Tibial nerve (tissue), 4 donors: ENCODE data around the gene TDRD9. TPM values are rescaled to one million over a fixed set of nuclear protein-coding genes. Genes with fewer than 3 reads are reported as not detected.
"Not testable (repeated sequence)": the region's sequence is repeated elsewhere in the genome, so short reads cannot be mapped to it uniquely, and the experiment has no call there.

Experiments
- DNase-seq, 2 donors: peaks; one replicate each; pipeline ENCODE4 v3.0.0-alpha.2; 2019; ENCODE audit warnings: low spot score in 2 of 2
- H3K27ac ChIP-seq, 4 donors: fragments of 200-600 bp; sonication (generic) in 3 of 4; one replicate each; pipeline ENCODE4 v1.5.1; 2017 to 2019; ENCODE audit warnings: mild to moderate bottlenecking in 1 of 4
- H3K27me3 ChIP-seq, 2 donors: fragments of 200-600 bp; sonication (generic) in 1 of 2; one replicate each; pipeline versions ENCODE4 v1.5.1 to v1.6.0; 2017 to 2019
- H3K36me3 ChIP-seq, 3 donors: fragments of 200-600 bp; sonication (generic); one replicate each; pipeline ENCODE4 v1.5.1; 2018 to 2019
- H3K4me1 ChIP-seq, 4 donors: fragments of 200-600 bp; sonication (generic) in 3 of 4; one replicate each; pipeline ENCODE4 v1.5.1; 2017 to 2019
- H3K4me3 ChIP-seq, 4 donors: fragments of 200-600 bp; sonication (generic) in 3 of 4; one replicate each; pipeline ENCODE4 v1.5.1; 2017 to 2019; ENCODE audit warnings: mild to moderate bottlenecking in 1 of 4, moderate library complexity in 1 of 4
- H3K9me3 ChIP-seq, 4 donors: fragments of 200-600 bp; sonication (generic) in 3 of 4; one replicate each; pipeline ENCODE4 v1.5.1; 2017 to 2019
- EP300 ChIP-seq, 2 donors: sonication (generic); formaldehyde crosslinking; IDR thresholded peaks; one replicate each; pipeline ENCODE4 v1.6.1; 2017; ENCODE audit warnings: antibody characterized with exemption in 2 of 2, mild to moderate bottlenecking in 1 of 2
- POLR2A ChIP-seq, 2 donors: fragments of 450-650 bp; IDR thresholded peaks; one replicate each; pipeline ENCODE4 v1.6.1; 2017; ENCODE audit warnings: antibody characterized with exemption in 2 of 2, mild to moderate bottlenecking in 2 of 2, moderate library complexity in 2 of 2
- WGBS, 2 donors: methylation state at CpG; one replicate each; pipeline ENCODE4 v1.1.5; 2018; 5-methylcytosine and 5-hydroxymethylcytosine counted together
- total RNA-seq, 4 donors: library from RNA; depleted of rRNA; stranded (reverse); fragments of >200 nt; gene quantifications; one replicate each; pipeline ENCODE4 v1.1.0, GENCODE V29; 2016
- TF ChIP-seq, protein P1 (sequence below), 5 experiments: fragments of 200-600 bp in 3 of 5; fragments of 450-650 bp in 2 of 5; sonication (generic) in 3 of 5; IDR thresholded peaks; one replicate each; pipeline ENCODE4 v1.5.1; 2016 to 2019; ENCODE audit warnings: antibody characterized with exemption in 5 of 5, mild to moderate bottlenecking in 3 of 5, moderate library complexity in 2 of 5

Gene TDRD9
- total RNA-seq, 4 donors from 2014 or later = under 0.01 to 1.9 (median 1.4) TPM

DNA sequence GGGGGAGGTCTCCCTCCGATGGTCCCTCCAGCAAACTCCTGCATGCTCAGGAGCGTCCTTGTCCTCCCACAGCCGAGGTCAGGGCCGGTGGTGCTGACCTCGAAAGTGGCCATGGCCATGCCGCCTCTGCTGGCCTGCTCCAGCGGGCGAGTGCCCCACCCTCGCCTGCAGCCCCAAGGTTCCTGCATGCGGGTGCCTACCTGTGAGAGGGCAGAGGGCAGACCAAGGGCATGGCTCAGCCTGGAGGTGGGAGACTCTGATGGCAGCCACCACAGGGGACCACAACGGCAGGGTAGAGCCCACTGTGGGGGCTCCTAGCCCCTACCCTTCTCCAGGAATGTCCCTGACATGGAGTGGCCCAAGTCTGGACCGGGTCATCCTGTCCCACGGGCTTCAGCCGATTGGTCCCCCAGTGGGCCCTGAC, 42.7 kb upstream of the TDRD9 start:
- TF ChIP-seq, protein P1, sequence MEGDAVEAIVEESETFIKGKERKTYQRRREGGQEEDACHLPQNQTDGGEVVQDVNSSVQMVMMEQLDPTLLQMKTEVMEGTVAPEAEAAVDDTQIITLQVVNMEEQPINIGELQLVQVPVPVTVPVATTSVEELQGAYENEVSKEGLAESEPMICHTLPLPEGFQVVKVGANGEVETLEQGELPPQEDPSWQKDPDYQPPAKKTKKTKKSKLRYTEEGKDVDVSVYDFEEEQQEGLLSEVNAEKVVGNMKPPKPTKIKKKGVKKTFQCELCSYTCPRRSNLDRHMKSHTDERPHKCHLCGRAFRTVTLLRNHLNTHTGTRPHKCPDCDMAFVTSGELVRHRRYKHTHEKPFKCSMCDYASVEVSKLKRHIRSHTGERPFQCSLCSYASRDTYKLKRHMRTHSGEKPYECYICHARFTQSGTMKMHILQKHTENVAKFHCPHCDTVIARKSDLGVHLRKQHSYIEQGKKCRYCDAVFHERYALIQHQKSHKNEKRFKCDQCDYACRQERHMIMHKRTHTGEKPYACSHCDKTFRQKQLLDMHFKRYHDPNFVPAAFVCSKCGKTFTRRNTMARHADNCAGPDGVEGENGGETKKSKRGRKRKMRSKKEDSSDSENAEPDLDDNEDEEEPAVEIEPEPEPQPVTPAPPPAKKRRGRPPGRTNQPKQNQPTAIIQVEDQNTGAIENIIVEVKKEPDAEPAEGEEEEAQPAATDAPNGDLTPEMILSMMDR (IDR thresholded peaks at IDR 0.05) = no peak

GRCh38 chr14:103886304-103887169, 41.7 kb upstream of the TDRD9 start:
- Histone ChIP-seq H3K27ac (no peak overlapping the region), H3K36me3 (no peaks in the 10 kb centered on the region), H3K4me3 (no peak overlapping the region), H3K27me3 (no peaks in the 10 kb centered on the region), H3K9me3 (no peaks in the 10 kb centered on the region), H3K4me1 (peaks cover 0 to 50% (median 21%) of the 10 kb centered on the region in 4 donors)
- 53 to 54% methylated on average over 27 of the region's 27 CpGs for WGBS, 2 donors
- no peak for DNase-seq
- no peak for TF ChIP-seq POLR2A (IDR thresholded peaks at IDR 0.05)
- TF ChIP-seq, protein P1 (IDR thresholded peaks at IDR 0.05) = peak in 3 of 5 experiments; percentile 11 to 25 (median 18)

More for the DNA sequence above, 42.7 kb upstream of the TDRD9 start:
- WGBS, 2 donors = 75 to 78% methylated on average over 8 to 10 of the region's 14 CpGs
- Histone ChIP-seq H3K27me3 (no peaks in the 10 kb centered on the region), H3K36me3 (no peaks in the 10 kb centered on the region), H3K27ac (no peak overlapping the region), H3K4me1 (peaks cover 0 to 50% (median 31%) of the 10 kb centered on the region in 4 donors), H3K4me3 (no peak overlapping the region), H3K9me3 (no peaks in the 10 kb centered on the region)
- DNase-seq = no peak

DNA sequence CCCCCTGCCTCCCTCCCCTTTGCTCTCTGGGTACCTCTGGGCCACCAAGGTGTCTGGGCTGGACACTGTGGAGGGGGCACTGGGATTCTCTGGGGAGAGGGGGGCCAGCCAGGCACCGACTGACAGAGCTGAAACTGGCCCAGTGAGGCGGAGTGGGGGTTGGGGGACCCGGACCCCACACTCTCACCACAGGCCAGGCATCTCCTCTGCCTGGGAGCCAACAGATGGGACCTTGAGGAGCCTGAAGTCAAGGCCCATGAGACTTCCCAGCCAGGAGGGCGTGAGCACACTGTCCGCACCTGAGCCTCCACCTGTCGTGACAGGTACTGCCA, 41.1 kb upstream of the TDRD9 start:
- H3K4me1 ChIP-seq = peaks cover 0 to 45% (median 15%) of the 10 kb centered on the region in 4 donors
- no peak for TF ChIP-seq EP300 (IDR thresholded peaks at IDR 0.05)
- TF ChIP-seq, protein P1 (IDR thresholded peaks at IDR 0.05) = no peak
- DNase-seq = no peak
- H3K9me3 ChIP-seq = no peaks in the 10 kb centered on the region
- H3K4me3 ChIP-seq = no peak overlapping the region
- H3K27ac ChIP-seq = no peak overlapping the region
- H3K36me3 ChIP-seq = no peaks in the 10 kb centered on the region
- no peaks in the 10 kb centered on the region for H3K27me3 ChIP-seq
- WGBS, 2 donors = 86% methylated on average over 5 to 6 of the region's 6 CpGs

GRCh38 chr14:103887557-103888115, 40.6 kb upstream of the TDRD9 start:
- Histone ChIP-seq H3K9me3 (no peaks in the 10 kb centered on the region), H3K27ac (no peak overlapping the region), H3K4me3 (no peak overlapping the region), H3K36me3 (no peaks in the 10 kb centered on the region), H3K27me3 (no peaks in the 10 kb centered on the region), H3K4me1 (peaks cover 0 to 40% (median 10%) of the 10 kb centered on the region in 4 donors)
- no peak for DNase-seq
- TF ChIP-seq EP300 (IDR thresholded peaks at IDR 0.05) (no peak), POLR2A (IDR thresholded peaks at IDR 0.05) (no peak)
- TF ChIP-seq, protein P1 (IDR thresholded peaks at IDR 0.05) = no peak
- 84 to 85% methylated on average over 7 to 10 of the region's 10 CpGs for WGBS, 2 donors

DNA sequence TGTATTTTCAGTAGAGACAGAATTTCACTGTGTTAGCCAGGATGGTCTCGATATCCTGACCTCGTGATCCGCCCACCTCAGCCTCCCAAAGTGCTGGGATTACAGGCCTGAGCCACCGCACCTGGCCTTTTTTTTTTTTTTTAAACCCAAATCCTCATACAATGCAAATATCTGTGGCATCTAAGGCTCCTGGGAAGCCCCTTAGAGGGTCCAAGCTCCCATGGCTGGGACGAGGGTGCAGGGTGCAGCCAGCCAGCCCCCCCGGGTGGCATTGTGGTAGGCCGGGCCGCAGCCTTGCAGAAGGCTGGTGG, 39.3 kb upstream of the TDRD9 start:
- H3K9me3 ChIP-seq, H3K4me3 ChIP-seq, DNase-seq, H3K27ac ChIP-seq, H3K36me3 ChIP-seq, H3K27me3 ChIP-seq: not testable (repeated sequence)
- 88 to 99% methylated on average over 8 of the region's 8 CpGs for WGBS, 2 donors
- peaks cover 0 to 33% (median 6%) of the 10 kb centered on the region in 4 donors for H3K4me1 ChIP-seq
